Superior temporal gyrus (tissue), 1 donor: ENCODE measurements around the gene SLC35G6.
"Not testable (repeated sequence)": the region's sequence is repeated elsewhere in the genome, so short reads cannot be mapped to it uniquely, and the experiment has no call there.

Experiments used
- DNase-seq: peaks from one replicate; pipeline ENCODE4 v3.0.0-alpha.2; 2016; ENCODE audit errors: extremely low spot score

The SLC35G6 gene

DNA sequence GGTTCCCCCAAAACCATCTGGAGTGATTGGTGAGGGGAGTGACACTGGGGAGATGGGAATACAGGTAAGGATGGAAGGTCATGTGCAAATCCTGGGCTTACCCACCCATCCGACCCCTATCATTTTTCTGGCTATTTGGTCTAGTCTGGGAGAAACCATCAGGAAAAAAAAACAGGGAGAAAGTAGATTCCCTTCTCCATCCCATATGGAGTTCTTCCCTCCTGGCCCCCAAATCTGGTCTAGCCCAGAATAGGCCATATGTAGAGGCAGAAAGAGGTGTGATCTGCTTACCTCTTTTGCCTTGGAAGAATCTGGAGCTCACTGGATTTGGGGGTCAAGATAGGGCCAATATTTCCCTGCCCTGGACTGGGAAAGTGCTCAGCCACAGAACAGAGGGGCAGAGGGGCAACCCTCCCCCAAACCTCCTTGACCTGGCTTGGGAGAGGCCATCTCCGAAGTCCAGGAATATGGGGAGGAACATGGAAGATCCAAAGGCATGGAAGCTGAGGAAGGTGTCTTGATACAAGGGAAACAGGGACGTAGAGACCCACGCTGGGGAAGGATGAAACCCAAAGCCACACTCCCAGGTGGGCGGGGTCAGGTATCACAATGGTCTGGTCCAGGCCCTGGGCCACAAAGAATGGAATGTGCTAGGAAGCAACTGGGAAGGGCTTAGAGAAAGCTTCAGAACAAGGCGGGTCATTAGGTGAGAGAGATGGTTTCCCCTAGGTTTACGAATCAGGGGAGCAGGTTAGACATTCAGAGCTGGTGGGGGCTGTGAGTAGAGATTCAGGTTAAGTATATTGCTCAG is 20.2 kb upstream of the SLC35G6 start:
- DNase-seq: no peak

- no peak for DNase-seq
Measured at GRCh38 chr17:7462474-7463371, 18.5 kb upstream of the SLC35G6 start.

GRCh38 chr17:7463372-7463846 is 17.8 kb upstream of the SLC35G6 start:
- no peak for DNase-seq

- no peak for DNase-seq
Measured at GRCh38 chr17:7464081-7464480, 17.2 kb upstream of the SLC35G6 start.

DNA sequence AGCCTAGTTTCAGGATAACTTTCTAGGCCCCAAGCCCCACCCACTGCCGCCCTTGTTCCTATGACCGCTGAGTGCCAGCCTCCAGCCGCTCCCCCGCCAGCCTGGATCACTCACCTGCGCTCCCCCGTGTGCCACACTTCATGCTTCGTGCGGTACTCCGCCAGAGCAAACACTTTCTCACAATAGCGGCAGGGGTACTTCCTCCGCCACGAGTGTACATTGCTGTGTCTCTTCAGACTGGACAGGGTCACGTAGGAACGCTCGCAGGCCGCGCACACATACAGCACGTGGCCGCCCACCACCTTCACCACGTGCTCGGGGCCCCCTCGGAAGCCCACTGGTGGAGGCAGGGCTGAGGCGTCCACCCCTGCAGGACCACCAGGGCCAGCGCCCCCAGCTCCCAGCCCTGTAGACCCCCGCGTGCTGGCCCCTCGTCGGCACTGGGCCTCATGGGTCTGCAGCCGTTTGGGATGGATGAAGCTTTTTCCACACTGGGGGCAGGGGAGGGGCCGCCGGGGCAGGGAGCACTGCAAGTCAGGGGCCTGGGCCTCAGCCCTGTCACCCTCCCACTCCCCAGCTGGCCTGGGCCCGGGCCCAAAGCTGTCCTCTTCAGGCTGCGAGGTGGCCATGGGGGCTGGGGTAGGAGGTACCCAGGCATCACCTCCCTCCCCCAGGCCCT is 15.5 kb upstream of the SLC35G6 start:
- no peak for DNase-seq

DNA sequence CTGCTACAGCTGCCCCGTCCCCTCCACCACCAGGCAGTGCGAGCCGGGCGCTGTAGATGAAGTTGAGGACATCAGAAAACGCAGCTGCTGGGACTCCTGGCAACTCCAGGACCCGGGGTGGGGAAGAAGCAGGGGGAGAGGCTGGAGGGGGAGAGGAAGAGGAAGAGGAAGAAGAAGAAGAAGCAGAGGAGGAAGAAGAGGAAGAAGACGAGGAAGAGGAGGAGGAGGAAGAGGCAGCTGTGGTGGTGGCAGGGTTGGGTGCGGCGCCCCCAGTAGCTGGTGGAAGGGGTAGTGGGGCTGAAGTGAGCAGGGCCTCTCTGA is 15.0 kb upstream of the SLC35G6 start:
- DNase-seq: no peak

DNA sequence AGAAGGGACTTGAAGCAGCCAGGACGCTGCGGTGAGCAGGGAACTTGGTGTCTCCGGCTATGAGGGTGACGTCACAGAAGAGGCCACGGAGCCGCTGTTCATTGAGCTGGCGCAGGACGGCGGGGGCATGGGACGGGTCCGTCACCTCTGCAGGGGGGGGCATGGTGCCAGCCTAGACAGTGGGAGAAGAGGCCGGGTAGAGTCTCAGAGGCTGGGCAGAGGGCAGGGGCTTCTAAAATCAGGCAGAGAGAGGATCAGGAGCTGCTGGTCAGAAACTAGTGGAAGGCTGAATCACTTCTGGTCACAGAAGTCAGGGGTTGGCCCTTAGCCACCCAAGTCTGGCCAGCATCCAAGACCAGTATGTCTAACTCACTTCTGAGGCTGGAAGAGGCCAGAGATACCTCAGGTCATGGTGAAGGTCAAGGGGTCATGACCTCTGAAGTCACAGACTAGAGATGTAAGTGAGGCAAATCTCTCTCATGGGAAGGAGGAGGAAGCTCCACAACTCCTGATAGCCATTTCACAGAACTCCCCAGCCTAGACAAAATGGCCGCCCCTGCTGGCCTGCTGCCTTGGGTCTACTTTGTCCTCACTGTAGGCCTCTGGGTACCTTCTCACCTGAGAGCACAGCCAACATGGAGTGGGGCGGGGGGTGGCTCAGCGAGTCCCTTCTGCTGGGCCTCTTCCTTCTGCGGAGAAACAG is 14.5 kb upstream of the SLC35G6 start:
- no peak for DNase-seq

GRCh38 chr17:7467498-7467897 is 13.7 kb upstream of the SLC35G6 start:
- no peak for DNase-seq

DNA sequence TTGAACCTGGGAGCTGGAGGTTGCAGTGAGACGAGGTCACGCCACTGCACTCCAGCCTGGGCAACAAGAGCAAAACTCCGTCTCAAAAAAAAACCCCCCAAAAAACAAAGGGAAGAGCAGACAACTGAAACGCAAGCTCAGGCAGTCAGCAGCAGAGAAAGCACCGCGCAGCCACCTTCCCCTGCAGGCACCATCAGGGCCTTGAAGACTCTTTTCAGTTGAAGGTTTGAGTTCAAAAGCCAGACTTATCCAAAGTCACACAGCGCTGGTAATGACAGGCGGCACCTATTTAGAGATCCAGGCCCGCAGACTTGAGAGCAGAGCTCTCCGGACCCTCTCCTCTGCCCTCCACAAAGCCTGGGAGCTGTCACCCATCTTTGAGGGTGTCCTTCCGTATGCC is 13.0 kb upstream of the SLC35G6 start:
- no peak for DNase-seq

GRCh38 chr17:7468804-7469389 is 12.3 kb upstream of the SLC35G6 start:
- no peak for DNase-seq

DNA sequence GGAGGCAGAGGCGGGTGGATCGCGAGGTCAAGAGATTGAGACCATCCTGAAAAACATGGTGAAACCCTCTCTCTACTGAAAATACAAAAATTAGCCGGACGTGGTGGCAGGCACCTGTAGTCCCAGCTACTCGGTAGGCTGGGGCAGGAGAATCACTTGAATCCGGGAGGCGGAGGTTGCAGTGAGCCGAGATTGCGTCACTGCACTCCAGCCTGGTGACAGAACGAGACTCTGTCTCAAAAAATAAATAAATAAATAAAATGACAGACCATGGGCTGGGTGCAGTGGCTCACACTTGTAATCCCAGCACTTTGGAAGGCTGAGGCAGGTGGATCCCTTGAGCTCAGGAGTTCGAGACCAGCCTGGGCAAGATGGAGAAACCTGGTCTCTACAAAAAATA is 11.4 kb upstream of the SLC35G6 start:
- not testable (repeated sequence) for DNase-seq

DNA sequence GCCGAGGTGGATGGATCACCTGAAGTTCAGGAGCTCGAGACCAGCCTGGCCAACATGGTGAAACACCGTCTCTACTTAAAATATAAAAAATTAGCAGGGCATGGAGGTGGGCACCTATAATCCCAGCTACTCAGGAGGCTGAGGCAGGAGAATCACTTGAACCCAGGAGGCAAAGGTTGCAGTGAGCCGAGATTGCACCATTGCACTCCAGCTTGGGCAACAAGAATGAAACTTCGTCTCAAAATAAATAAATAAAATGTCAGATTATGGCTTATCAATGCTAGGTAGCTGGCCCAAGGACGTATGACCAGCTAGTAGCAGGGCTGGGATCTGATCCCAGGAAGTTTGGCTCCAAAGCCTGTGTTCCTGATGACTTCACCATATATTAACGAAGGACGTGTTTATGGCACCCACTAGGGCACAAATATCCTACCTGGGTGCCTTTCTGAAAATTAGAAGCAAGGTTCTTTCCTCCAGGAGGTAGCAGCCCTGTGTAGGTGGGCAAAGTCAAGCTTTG is 10.7 kb upstream of the SLC35G6 start:
- not testable (repeated sequence) for DNase-seq

DNA sequence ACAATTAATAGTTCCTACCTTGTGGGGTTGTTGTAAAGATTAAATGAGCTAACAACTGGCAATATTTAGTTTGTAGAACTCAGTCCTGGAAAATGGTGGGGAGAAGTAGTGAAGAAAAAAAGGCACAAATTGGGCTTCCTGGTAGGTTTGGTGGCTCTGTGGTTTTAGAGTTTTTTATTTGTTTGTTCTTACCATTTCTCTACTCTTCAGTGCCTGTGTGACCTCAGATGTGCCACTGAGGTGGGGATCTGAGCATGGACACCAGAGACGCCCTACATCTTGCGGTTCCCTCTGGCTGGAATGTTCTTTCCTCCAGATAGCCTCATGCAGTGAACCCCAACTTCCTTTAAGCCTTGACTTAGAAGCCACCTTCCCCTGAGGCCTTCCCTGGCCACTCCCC is 9.5 kb upstream of the SLC35G6 start:
- DNase-seq: no peak

DNA sequence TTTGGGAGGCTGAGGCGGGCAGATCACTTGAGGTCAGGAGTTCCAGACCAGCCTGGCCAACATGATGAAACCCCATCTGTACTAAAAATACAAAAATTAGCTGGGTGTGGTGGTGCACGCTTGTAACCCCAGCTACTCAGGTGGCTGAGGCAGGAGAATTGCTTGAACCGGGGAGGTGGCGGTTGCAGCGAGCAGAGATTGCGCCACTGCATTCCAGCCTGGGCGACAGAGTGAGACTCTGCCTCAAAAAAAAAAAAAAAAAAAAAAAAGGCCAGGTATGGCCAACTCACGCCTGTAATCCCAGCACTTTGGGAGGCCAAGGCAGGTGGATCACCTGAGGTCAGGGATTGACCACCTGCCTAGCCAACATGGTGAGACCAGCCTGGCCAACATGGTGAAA is 6.5 kb upstream of the SLC35G6 start:
- not testable (repeated sequence) for DNase-seq

- no peak for DNase-seq
Measured at GRCh38 chr17:7475764-7476422, 5.4 kb upstream of the SLC35G6 start.

- DNase-seq: no peak
Measured at GRCh38 chr17:7476494-7476893, 4.8 kb upstream of the SLC35G6 start.

DNA sequence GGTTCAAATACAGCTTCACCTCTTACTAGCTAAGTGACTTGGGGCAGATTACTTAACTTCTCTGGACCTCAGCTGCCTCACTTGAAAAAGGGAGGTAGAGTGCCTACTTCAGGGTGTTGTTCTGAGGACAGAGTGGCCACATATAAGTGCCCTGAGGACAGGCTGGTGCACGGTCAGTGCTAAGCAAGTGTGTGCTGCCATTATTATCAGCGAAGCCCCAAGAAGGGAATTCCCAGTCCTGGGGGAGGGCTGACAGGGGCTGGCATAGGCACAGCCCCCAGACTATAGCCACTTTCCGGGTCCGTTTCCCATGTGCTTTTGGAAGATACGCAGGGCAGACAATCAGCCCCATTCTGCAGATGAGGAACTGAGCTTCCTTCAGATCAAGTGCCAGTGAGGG is 4.3 kb upstream of the SLC35G6 start:
- no peak for DNase-seq

DNA sequence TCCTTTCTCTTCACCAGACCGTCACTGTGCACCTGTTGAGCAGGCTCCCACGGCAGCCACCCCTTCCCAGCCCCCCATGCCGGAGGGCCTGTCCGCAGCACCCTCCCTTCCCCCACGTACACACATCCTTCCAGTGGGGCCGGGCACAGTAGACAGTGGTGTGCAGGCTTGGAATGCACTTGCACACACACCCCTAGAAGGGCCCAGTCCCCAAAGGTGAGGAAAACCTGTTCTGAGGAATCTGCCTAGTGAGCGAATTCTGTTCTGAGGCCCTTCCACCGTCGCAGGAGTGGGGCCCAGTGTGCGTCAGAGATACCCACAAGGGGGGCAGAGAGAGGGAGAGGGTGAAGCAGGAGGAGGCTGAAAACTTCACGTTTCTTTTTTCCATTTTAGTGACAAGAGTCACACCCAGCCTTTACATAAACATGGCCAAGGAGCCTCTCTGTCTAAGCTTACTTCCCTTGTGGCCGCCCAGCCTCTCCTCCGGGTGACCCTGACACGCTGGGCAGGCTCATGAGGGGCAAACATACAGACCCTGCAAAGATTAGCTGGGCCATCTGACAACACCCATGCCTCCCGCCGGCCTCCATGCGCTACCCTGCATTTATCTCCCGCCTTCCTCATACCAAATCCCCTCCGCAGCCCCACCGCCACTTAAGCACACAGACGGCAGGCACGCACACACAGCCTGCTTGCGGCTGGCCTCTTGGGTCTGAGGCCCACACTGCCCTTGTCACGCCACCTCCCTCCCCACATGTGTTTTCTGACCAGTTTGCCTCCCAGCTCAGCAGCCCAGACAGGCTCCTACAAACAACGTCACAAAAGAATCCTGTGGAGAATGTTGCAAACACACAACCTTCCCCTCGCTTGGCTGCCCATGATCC is 3.6 kb upstream of the SLC35G6 start:
- DNase-seq: no peak
